HCEC 1CT (cell line): ENCODE measurements around the gene TTYH1.

Source experiments
- DNase-seq: peaks from one replicate; pipeline ENCODE4 v3.0.0-alpha.2; 2017

Gene TTYH1

GRCh38 chr19:54484451-54484850 lies 69.2 kb downstream of the TTYH1 start:
- DNase-seq: no peak

GRCh38 chr19:54485851-54486250 lies 70.6 kb downstream of the TTYH1 start:
- DNase-seq: no peak
